WTC11 (cell line): ENCODE results near the gene ARL4A. TPM values are rescaled to one million over a fixed set of nuclear protein-coding genes. Genes with fewer than 3 reads are reported as not detected.

Source experiments
- ATAC-seq: fragments of 200-7000 bp; cut with Tn5 transposase; 2 replicates; pipeline ENCODE4 v1.10.0; 2021; ENCODE audit warnings: mild to moderate bottlenecking, moderate library complexity
- CTCF ChIA-PET: fragments of 300-600 bp; sonication (Branson Sonifier 250); formaldehyde crosslinking; loops from one replicate; lab custom pipeline; 2021; ENCODE audit warnings: antibody characterized with exemption; lab: Charles Lee
- POLR2A ChIA-PET: fragments of 350-600 bp; sonication (Branson Sonifier 250); formaldehyde crosslinking; loops from one replicate; lab custom pipeline; 2021; ENCODE audit warnings: antibody characterized with exemption; lab: Charles Lee
- DNase-seq: peaks from one replicate; pipeline ENCODE4 v3.0.0; 2021; ENCODE audit warnings: low spot score
- H3K27ac Mint-ChIP-seq: 2 replicates; pipeline ENCODE4 v1.8.0; 2021; ENCODE audit warnings: mixed read lengths
- H3K27me3 Mint-ChIP-seq: 2 replicates; pipeline ENCODE4 v1.8.0; 2021; ENCODE audit warnings: low read depth, mild to moderate bottlenecking, moderate library complexity, mixed read lengths
- H3K36me3 Mint-ChIP-seq: 2 replicates; pipeline ENCODE4 v1.8.0; 2021; ENCODE audit warnings: mixed read lengths
- H3K4me1 Mint-ChIP-seq: 2 replicates; pipeline ENCODE4 v1.8.0; 2022; ENCODE audit warnings: mixed read lengths
- H3K4me3 Mint-ChIP-seq: 2 replicates; pipeline ENCODE4 v1.8.0; 2021; ENCODE audit warnings: mild to moderate bottlenecking, moderate library complexity, mixed read lengths
- H3K9me3 Mint-ChIP-seq: 2 replicates; pipeline ENCODE4 v1.8.0; 2021; ENCODE audit warnings: mixed read lengths
- ATF1 ChIP-seq: sonication (generic); formaldehyde crosslinking; IDR thresholded peaks from 2 replicates; pipeline ENCODE4 v1.8.1; 2023; ENCODE audit warnings: mild to moderate bottlenecking, moderate library complexity, missing genetic modification reagents
- CREM ChIP-seq: sonication (generic); formaldehyde crosslinking; IDR thresholded peaks from 2 replicates; pipeline ENCODE4 v1.8.1; 2022; ENCODE audit warnings: mild to moderate bottlenecking, missing genetic modification reagents, moderate library complexity
- FOXP1 ChIP-seq: sonication (generic); formaldehyde crosslinking; IDR thresholded peaks from 2 replicates; pipeline ENCODE4 v1.8.0; 2022; ENCODE audit warnings: missing genetic modification reagents, mild to moderate bottlenecking, moderate library complexity, borderline replicate concordance
- GABPB1 ChIP-seq: sonication (generic); formaldehyde crosslinking; IDR thresholded peaks from 2 replicates; pipeline ENCODE4 v1.8.1; 2023; ENCODE audit warnings: mild to moderate bottlenecking, missing genetic modification reagents
- MXD4 ChIP-seq: fragments of 250-450 bp; sonication (Bioruptor Pico); IDR thresholded peaks from 2 replicates; pipeline ENCODE4 v1.8.0; 2021; ENCODE audit warnings: mild to moderate bottlenecking, moderate library complexity, borderline replicate concordance
- NFATC4 ChIP-seq: fragments of 250-450 bp; sonication (Bioruptor Pico); IDR thresholded peaks from 2 replicates; pipeline ENCODE4 v1.9.0; 2021; ENCODE audit warnings: mild to moderate bottlenecking
- SMAD3 ChIP-seq: sonication (generic); formaldehyde crosslinking; IDR thresholded peaks from 2 replicates; pipeline ENCODE4 v1.8.0; 2022; ENCODE audit warnings: missing genetic modification reagents, mild to moderate bottlenecking, borderline replicate concordance
- total RNA-seq: library from RNA; stranded (reverse); gene quantifications from 3 replicates; pipeline ENCODE4 v1.2.3, GENCODE V29; 2021
- TF ChIP-seq, protein P1 (sequence below): fragments of 200-600 bp; IDR thresholded peaks from 2 replicates; pipeline ENCODE4 v1.8.0; 2022; ENCODE audit warnings: antibody characterized with exemption
- TF ChIP-seq, protein P2 (sequence below): fragments of 250-450 bp; sonication (Bioruptor Pico); IDR thresholded peaks from 2 replicates; pipeline ENCODE4 v2.1.2; 2022; ENCODE audit warnings: mild to moderate bottlenecking, moderate library complexity
- TF ChIP-seq, protein P3 (sequence below): sonication (generic); formaldehyde crosslinking; IDR thresholded peaks from 2 replicates; pipeline ENCODE4 v1.8.1; 2022; ENCODE audit warnings: low read depth, missing genetic modification reagents, borderline replicate concordance
- TF ChIP-seq, protein P4 (sequence below): sonication (generic); formaldehyde crosslinking; IDR thresholded peaks from 2 replicates; pipeline ENCODE4 v1.8.1; 2022; ENCODE audit warnings: low read depth, mild to moderate bottlenecking, moderate library complexity, missing genetic modification reagents, borderline replicate concordance
- TF ChIP-seq, protein P5 (sequence below): sonication (generic); formaldehyde crosslinking; IDR thresholded peaks from 2 replicates; pipeline ENCODE4 v1.8.0; 2022; ENCODE audit warnings: mild to moderate bottlenecking, missing genetic modification reagents
- TF ChIP-seq, protein P6 (sequence below): sonication (generic); formaldehyde crosslinking; conservative IDR thresholded peaks from 2 replicates; pipeline ENCODE4 v1.8.1; 2023; ENCODE audit warnings: mild to moderate bottlenecking, low read depth, missing genetic modification reagents, moderate library complexity
- TF ChIP-seq, protein P7 (sequence below): sonication (generic); formaldehyde crosslinking; IDR thresholded peaks from 2 replicates; pipeline ENCODE4 v1.8.0; 2023; ENCODE audit warnings: mild to moderate bottlenecking, missing genetic modification reagents
- TF ChIP-seq, protein P8 (sequence below): fragments of 250-450 bp; sonication (Bioruptor Pico); conservative IDR thresholded peaks from 2 replicates; pipeline ENCODE4 v1.9.0; 2021; ENCODE audit warnings: mild to moderate bottlenecking
- TF ChIP-seq, protein P9 (sequence below): sonication (generic); formaldehyde crosslinking; conservative IDR thresholded peaks from 2 replicates; pipeline ENCODE4 v1.8.1; 2022; ENCODE audit warnings: mild to moderate bottlenecking, missing genetic modification reagents

The ARL4A gene
- total RNA-seq, 1 experiment from 2014 or later: 25.4 TPM

DNA sequence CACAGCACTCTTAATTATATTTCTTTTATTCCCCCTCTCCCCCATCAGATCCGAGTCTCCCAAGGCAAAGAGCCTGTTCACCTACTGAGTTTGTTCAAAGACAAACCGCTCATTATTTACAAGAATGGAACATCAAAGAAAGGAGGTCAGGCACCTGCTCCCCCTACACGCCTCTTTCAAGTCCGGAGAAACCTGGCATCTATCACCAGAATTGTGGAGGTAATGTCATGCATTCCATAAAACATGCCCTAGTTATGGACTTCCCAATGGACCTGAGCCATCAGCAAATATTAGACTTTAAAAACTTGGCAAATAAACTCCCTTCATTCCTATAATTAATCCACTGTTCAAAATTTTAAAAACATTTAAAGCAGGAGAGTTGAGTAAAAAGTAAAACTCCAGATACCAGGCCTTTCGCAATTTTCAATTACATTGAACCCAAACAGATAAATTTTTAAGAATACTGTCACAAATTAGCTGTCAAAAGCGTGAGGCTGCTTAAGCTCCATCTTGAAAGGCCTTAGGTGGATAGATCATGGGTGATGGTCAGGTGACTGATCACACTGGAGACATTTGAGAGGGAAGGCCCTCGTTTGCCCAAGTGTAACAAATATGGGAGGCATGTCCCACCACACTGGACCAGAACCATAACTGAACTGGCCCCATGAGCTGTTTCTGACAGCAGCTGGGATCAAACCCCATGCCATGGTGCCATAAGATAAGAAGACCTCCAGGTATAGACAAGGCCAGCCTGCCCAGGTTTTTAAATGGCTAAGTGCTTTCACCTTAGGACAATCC, 46.9 kb upstream of the ARL4A start (continued):
- TF ChIP-seq GABPB1 (no peak), FOXP1 (no peak), MXD4 (CRISPR knock-in tag) (no peak), SMAD3 (CRISPR knock-in tag) (no peak), ATF1 (CRISPR knock-in tag) (no peak)
- TF ChIP-seq, protein P1, sequence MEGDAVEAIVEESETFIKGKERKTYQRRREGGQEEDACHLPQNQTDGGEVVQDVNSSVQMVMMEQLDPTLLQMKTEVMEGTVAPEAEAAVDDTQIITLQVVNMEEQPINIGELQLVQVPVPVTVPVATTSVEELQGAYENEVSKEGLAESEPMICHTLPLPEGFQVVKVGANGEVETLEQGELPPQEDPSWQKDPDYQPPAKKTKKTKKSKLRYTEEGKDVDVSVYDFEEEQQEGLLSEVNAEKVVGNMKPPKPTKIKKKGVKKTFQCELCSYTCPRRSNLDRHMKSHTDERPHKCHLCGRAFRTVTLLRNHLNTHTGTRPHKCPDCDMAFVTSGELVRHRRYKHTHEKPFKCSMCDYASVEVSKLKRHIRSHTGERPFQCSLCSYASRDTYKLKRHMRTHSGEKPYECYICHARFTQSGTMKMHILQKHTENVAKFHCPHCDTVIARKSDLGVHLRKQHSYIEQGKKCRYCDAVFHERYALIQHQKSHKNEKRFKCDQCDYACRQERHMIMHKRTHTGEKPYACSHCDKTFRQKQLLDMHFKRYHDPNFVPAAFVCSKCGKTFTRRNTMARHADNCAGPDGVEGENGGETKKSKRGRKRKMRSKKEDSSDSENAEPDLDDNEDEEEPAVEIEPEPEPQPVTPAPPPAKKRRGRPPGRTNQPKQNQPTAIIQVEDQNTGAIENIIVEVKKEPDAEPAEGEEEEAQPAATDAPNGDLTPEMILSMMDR: no peak
- TF ChIP-seq, protein P2, sequence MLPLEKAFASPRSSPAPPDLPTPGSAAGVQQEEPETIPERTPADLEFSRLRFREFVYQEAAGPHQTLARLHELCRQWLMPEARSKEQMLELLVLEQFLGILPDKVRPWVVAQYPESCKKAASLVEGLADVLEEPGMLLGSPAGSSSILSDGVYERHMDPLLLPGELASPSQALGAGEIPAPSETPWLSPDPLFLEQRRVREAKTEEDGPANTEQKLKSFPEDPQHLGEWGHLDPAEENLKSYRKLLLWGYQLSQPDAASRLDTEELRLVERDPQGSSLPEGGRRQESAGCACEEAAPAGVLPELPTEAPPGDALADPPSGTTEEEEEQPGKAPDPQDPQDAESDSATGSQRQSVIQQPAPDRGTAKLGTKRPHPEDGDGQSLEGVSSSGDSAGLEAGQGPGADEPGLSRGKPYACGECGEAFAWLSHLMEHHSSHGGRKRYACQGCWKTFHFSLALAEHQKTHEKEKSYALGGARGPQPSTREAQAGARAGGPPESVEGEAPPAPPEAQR (CRISPR knock-in tag): no peak
- TF ChIP-seq, protein P3, sequence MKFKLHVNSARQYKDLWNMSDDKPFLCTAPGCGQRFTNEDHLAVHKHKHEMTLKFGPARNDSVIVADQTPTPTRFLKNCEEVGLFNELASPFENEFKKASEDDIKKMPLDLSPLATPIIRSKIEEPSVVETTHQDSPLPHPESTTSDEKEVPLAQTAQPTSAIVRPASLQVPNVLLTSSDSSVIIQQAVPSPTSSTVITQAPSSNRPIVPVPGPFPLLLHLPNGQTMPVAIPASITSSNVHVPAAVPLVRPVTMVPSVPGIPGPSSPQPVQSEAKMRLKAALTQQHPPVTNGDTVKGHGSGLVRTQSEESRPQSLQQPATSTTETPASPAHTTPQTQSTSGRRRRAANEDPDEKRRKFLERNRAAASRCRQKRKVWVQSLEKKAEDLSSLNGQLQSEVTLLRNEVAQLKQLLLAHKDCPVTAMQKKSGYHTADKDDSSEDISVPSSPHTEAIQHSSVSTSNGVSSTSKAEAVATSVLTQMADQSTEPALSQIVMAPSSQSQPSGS (CRISPR knock-in tag): no peak
- TF ChIP-seq, protein P4, sequence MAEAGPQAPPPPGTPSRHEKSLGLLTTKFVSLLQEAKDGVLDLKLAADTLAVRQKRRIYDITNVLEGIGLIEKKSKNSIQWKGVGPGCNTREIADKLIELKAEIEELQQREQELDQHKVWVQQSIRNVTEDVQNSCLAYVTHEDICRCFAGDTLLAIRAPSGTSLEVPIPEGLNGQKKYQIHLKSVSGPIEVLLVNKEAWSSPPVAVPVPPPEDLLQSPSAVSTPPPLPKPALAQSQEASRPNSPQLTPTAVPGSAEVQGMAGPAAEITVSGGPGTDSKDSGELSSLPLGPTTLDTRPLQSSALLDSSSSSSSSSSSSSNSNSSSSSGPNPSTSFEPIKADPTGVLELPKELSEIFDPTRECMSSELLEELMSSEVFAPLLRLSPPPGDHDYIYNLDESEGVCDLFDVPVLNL (CRISPR knock-in tag): no peak
- TF ChIP-seq, all 79 proteins: peak for 0

DNA sequence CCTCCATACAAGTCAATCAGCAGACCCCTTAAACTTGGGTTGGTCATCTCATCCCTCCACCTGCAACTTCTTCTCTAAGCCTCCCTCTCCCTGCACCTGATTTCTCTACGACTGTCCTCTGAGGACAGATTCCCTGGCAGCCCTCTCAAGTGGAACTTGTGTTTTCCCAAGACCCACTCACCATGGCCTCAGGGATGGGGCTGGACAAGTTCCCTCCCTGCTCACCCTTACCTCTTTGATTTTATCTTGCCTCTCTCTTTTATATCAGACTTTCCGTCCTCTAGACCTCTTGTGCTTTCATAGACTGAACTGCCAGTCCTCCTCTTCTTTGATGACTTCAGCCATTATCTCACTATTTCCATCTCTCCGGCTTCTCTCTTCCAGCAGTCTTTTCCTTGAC, 46.2 kb upstream of the ARL4A start:
- CTCF ChIA-PET: no interaction called here
- POLR2A ChIA-PET: no interaction called here
- H3K27ac Mint-ChIP-seq: no peak overlapping the region
- TF ChIP-seq, protein P5, sequence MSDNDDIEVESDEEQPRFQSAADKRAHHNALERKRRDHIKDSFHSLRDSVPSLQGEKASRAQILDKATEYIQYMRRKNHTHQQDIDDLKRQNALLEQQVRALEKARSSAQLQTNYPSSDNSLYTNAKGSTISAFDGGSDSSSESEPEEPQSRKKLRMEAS (CRISPR knock-in tag): no peak
- TF ChIP-seq, protein P6, sequence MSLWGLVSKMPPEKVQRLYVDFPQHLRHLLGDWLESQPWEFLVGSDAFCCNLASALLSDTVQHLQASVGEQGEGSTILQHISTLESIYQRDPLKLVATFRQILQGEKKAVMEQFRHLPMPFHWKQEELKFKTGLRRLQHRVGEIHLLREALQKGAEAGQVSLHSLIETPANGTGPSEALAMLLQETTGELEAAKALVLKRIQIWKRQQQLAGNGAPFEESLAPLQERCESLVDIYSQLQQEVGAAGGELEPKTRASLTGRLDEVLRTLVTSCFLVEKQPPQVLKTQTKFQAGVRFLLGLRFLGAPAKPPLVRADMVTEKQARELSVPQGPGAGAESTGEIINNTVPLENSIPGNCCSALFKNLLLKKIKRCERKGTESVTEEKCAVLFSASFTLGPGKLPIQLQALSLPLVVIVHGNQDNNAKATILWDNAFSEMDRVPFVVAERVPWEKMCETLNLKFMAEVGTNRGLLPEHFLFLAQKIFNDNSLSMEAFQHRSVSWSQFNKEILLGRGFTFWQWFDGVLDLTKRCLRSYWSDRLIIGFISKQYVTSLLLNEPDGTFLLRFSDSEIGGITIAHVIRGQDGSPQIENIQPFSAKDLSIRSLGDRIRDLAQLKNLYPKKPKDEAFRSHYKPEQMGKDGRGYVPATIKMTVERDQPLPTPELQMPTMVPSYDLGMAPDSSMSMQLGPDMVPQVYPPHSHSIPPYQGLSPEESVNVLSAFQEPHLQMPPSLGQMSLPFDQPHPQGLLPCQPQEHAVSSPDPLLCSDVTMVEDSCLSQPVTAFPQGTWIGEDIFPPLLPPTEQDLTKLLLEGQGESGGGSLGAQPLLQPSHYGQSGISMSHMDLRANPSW: no peak
- TF ChIP-seq, protein P7, sequence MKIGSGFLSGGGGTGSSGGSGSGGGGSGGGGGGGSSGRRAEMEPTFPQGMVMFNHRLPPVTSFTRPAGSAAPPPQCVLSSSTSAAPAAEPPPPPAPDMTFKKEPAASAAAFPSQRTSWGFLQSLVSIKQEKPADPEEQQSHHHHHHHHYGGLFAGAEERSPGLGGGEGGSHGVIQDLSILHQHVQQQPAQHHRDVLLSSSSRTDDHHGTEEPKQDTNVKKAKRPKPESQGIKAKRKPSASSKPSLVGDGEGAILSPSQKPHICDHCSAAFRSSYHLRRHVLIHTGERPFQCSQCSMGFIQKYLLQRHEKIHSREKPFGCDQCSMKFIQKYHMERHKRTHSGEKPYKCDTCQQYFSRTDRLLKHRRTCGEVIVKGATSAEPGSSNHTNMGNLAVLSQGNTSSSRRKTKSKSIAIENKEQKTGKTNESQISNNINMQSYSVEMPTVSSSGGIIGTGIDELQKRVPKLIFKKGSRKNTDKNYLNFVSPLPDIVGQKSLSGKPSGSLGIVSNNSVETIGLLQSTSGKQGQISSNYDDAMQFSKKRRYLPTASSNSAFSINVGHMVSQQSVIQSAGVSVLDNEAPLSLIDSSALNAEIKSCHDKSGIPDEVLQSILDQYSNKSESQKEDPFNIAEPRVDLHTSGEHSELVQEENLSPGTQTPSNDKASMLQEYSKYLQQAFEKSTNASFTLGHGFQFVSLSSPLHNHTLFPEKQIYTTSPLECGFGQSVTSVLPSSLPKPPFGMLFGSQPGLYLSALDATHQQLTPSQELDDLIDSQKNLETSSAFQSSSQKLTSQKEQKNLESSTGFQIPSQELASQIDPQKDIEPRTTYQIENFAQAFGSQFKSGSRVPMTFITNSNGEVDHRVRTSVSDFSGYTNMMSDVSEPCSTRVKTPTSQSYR: no peak
- TF ChIP-seq NFATC4 (no peak), FOXP1 (no peak), CREM (CRISPR knock-in tag) (no peak), ATF1 (CRISPR knock-in tag) (no peak)
- TF ChIP-seq, protein P8, sequence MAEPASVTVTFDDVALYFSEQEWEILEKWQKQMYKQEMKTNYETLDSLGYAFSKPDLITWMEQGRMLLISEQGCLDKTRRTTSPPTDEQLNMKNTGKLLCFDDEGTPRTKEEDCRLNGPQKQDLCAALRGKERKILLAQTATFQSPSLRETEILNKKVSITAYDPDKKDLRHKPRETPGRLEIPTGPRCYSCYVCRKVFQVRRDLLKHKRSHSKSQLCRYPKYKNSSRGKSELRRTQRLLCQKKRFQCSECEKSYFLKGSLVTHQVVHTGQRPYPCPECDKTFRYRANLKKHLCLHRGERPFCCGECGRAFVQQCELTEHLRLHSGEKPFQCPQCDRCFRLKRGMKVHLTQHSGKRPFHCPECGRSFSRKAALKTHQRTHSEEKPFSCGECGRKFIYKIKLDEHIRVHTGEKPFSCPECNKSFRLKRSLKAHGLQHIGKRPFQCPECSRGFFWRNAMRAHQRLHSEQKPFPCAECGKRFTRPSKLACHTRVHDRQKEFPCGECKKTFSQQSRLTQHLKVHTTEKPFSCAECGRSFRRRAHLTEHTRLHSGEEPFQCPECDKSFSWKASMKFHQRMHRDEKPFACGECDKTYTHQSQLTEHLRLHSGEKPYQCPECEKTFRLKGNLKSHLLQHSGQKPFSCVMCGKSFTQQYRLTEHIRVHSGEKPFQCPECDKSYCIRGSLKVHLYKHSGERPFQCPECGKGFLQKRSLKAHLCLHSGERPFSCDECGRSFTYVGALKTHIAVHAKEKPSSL: no peak
- TF ChIP-seq, protein P9, sequence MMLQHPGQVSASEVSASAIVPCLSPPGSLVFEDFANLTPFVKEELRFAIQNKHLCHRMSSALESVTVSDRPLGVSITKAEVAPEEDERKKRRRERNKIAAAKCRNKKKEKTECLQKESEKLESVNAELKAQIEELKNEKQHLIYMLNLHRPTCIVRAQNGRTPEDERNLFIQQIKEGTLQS (CRISPR knock-in tag): no peak
- TF ChIP-seq, all 79 proteins: peak for 0
- H3K36me3 Mint-ChIP-seq: no peaks in the 10 kb centered on the region
- DNase-seq: no peak
- H3K4me1 Mint-ChIP-seq: peaks cover 4% of the 10 kb centered on the region; the same call in 1 of the 2 replicates
- H3K9me3 Mint-ChIP-seq: no peaks in the 10 kb centered on the region
- no peak overlapping the region for H3K4me3 Mint-ChIP-seq
- ATAC-seq: no peak
- H3K27me3 Mint-ChIP-seq: no peaks in the 10 kb centered on the region
